Endometrium (tissue), 2 donors: ENCODE data around the gene COPS9.

ENCODE experiments used
- FAIRE-seq: peaks from 2 replicates; lab custom pipeline; 2012; peaks lifted over from hg19 to GRCh38; lab: Jason Lieb, UNC
- donor health status: control.
- donor health status: control.

Gene COPS9

GRCh38 chr2:240134466-240134865 is 1.6 kb downstream of the COPS9 start:
- FAIRE-seq, result no peak

DNA sequence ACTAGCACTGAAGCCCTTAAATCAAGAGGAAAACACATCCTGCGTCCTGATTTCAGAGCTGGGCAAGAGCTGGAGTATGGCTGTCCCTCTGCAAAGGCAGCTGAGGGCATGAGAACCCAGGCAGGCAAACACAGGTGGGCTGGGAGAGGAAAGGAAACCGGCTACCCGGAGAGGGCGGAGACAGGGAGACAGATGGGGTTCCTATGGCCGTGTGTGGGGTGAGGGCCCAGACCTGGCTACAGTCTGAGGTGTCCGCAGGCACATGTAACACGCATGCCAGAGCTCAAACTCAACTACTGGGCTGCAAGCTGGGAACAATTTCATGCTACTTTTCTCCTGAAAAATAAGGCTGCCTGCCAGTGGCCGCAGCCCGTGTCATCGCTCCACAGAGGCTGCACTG is 2.7 kb downstream of the COPS9 start:
- FAIRE-seq, result no peak

- FAIRE-seq, result no peak
Measured at GRCh38 chr2:240132651-240132980, 3.5 kb downstream of the COPS9 start.

- no peak for FAIRE-seq
Measured at GRCh38 chr2:240131941-240132650, 4.0 kb downstream of the COPS9 start.

DNA sequence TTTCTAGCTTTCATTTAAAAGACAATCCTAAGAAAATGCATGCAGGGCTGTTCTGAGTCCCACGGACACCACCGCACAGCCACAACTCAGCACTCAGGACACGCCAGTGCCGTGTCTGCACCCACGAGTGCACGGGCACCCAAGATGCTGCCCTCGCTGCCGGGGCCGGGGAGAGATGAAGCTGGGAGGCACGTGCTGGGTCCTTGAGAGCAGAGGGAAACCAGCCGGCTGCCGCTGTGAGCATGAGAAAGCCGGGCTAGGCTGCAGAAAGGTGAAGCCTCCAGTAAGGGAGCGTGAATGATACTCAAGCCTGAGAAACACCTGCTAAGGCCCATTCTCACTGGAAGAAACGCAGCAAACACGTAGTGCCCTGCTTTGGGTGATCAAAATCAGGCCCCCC is 4.8 kb downstream of the COPS9 start:
- FAIRE-seq, result no peak

DNA sequence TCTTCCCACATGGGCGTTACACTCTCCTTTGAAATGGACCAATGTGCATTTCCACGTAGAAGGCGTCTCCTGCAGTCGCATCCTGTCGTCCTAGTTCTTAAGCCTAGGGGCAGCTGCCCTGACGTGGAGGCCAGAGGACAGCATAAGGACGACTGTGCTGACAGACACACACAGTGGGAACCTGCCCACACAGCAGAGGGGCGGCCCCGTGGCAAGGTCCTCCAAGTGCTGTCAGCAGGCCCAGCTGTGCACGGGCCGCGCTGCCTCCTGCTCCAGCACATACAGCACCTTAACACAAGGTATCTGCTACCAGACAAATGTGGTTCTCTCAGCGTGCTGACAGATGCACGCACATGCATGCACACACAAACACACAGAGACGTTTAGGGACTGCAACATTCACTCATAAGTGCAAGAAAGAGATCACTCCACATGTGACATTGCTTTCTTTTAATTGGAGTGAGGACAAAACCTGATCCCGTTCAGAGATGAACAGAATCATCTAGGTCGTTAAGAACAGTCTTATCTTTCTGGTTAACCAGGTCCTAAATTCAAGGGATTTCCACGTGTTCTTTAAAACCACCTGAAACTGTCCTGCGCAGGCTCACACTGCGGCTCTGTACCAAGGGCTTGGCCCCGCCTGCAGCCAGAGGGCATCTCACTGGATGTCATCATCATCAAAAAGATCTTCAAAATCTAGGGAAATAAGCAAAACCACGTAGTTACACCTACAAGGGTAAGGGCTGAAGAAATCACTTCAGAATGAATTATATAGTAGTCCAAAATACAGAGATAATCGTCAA is 5.5 kb downstream of the COPS9 start:
- FAIRE-seq, result no peak

- no peak for FAIRE-seq
Measured at GRCh38 chr2:240129731-240130392, 6.2 kb downstream of the COPS9 start.

- FAIRE-seq, result no peak
Measured at GRCh38 chr2:240129311-240129710, 6.8 kb downstream of the COPS9 start.

GRCh38 chr2:240128608-240129145 is 7.4 kb downstream of the COPS9 start:
- FAIRE-seq, result no peak

- FAIRE-seq, result no peak
Measured at GRCh38 chr2:240127911-240128607, 8.0 kb downstream of the COPS9 start.

GRCh38 chr2:240127191-240127750 is 8.8 kb downstream of the COPS9 start:
- no peak for FAIRE-seq

DNA sequence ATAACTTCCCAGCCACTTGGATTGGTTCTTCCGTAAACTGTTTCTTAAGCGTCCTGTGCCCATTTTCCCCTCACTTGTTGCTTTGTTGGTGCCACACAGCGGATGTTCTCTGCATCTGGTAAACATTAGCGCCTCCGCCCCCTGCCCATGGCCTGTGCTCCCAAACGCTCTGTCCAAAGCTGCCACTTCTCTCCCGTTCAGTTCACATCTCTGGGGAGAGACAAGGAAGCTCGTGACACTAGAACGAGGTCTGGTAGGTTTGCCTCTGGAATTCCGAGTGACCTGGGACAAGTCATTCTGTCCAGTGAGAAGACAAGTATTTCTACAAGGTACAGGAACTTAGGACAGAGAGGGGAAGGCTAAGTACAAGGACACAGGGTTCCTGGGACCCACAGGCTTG is 9.4 kb downstream of the COPS9 start:
- FAIRE-seq, result no peak

DNA sequence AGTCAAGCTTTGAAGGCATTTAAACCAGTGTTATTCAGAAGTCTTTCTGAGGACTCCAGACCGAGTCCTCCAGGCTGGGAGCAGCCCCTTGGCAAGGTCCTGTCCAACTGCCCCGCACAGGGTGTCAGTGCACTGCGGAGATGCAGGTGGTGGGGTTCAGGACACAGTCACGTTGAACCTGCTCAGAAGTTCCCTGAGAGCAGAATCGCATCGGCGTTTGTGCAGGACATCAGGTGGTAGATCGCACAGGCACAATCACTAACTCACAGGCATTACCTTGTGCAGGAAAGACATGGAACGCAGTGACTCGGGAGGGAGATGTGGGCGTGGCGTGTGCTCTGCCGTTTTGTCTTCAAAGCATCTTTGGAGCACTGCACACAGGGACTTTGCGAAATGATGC is 10.4 kb downstream of the COPS9 start:
- FAIRE-seq, result no peak

DNA sequence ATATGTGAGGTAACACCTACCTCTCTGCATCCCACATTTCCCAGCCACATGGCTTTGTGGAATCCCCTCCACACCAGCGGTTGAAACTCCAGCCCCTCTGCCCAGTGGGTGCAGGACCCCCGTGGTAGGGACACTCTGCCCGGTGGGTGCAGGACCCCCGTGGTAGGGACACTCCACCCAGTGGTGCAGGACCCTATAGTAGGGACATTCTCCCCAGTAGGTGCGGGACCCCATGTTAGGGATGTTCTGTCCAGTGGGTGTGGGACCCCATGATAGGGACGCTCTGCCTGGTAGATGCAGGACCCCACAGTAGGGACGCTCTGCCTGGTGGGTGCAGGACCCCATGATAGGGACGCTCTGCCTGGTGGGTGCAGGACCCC is 11.5 kb downstream of the COPS9 start:
- FAIRE-seq, result no peak

GRCh38 chr2:240123821-240124650 is 12.1 kb downstream of the COPS9 start:
- FAIRE-seq, result no peak

DNA sequence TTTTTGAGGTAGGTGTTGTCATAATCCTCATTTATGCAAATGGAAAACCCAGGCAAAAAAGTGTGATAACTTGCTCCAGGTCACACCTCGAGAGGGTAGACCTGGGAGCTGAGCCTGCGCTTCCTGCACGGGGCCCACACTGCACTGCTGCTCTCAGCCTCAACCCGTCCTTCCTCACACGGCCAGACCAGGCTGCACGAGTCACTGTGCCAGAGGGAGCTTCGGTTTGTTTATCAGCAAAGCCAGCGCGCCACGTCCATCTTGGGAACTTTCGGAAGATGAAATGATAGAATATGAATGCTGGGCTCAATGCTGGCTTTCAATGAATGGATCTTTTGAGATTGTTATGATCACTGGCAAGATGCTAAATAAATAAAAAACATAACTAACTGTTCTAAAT is 14.4 kb downstream of the COPS9 start:
- no peak for FAIRE-seq

GRCh38 chr2:240121190-240121589 is 14.9 kb downstream of the COPS9 start:
- FAIRE-seq, result no peak

GRCh38 chr2:240114233-240114632 is 21.9 kb downstream of the COPS9 start:
- FAIRE-seq, result no peak

DNA sequence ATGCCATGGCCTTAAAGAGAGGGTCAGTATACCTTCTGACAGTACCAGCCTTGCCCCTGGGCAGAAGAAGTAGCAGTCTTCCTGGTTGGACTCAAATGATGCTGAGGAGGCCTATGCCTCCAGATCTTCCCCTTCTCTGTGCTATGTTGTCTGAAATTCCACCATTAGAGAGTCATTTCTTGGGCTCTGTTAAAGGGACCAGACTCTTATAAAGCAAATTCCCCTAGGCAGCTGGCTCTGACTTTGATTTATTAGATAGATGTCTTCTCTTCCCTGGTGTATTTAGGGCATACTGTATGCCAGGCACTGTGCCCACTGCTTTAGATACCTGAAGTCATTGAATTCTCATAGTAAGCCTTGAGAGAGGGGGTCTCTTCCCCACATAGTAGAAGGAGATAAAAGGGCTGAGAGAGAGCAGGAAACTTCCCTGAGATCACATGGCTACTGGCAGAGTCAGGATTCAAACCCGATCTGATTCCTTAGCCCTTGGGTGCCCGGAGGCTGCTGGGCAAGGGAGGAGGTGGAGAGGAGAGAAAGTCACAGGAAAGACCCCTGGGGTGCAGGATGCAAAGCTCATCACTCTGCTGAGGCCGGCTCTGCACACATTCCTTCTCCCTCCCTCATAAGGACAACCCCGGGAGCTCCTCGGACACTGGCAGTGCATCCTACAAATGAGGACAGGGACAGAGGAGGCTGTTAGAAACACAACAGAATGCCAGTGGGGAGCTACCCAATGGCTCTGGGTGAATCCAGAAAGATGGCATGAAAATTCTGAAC is 23.0 kb downstream of the COPS9 start:
- FAIRE-seq, result no peak

DNA sequence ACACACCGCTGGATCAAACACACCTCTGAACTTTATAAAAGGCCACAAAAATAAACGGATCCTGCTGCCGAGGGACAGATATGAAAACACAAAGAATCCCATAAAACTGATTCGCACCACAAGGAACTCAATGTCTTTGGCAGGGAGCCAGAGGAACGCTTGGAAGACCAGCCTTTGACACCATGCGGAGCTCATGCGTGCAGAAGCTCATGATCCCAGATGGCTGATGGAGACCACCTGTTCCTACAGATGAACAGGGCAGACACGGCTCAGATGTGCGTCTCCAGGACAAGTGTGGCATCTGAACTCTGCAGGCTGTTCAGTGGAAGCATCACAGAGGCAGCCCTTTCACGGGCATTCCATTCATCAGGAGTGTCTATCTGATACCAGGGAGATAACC is 24.9 kb downstream of the COPS9 start:
- no peak for FAIRE-seq
